DMS 273 treated with DMSO at 0.1 percent for 48 hours (cell line): Measurements from ENCODE around the gene SEMA7A.

Source experiments
- DNase-seq: peaks from one replicate; lab custom pipeline; 2025; lab: John Stamatoyannopoulos, UW

The SEMA7A gene

DNA sequence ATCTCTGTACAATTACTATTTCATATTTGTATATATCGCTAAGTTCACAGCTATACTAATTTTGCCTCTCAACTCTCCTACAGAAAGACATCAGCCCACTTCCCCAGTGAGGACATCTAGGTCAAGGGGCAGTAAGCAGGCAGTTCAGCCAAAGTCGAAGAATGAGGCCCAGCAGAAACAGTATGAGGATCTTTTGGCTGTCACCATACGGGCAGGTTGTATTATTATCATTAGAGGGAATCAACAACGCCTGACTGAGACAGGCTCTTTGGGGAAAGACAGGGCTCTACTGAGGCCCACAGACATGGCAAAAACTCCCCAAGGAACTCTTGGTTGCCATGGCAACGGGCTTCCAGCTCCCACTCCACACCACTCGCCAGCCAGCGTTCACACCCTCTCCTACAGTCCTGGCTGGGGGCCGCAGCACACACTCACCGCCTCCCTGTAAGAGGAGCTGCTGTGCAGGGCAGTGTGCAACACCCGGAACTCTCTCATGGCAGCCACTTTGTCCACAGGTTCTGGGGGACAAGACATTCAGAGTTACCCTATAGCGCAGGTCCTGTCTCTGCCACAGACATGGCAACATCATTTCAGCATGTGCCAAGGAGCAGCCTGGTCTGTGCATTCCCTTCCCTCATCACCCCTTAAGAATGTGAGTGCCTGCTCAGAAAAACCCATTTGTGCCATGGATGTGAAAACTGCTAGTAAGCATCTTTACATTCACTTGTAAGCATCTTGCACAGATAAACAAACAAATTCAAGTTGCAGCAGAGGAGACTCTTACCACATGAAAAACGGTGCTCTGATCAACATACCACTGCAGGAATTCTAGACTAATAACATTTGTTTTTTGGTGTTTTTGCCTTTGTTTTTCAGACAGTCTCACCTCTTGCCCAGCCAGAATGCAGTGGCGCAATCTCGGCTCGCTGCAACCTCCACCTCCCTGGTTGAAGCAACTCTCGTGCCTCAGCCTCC, 18.4 kb upstream of the SEMA7A start:
- no peak for DNase-seq

- DNase-seq: no peak
Measured at GRCh38 chr15:74451322-74451721, 17.6 kb upstream of the SEMA7A start.

DNA sequence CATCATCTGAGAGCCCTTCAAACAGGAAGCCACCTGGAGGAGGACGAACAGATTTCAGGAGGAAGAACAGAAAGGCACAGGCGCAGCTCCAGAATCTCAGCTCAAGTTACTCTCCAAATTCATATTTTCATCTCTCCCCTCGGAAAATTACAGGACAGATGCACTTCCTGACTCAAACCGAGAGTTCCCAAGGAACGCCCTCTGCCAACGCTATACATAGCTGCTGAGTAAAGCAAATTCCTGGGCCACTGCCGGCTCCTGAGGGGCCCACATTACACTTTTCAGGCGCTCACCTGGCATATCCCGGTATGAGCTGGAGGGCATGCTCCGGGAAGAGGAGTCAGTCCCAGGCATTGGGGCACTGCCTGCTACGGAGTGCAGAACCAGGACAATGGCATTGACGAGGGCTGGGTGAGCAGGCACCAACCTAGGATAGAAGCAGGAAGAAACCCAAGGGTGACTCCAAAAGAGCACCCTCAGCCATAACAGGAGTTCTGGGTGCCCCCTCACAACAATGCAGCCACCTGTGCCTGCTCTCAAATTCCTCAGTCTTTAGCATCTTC, 16.0 kb upstream of the SEMA7A start:
- no peak for DNase-seq

GRCh38 chr15:74449095-74449494, 15.3 kb upstream of the SEMA7A start:
- no peak for DNase-seq

GRCh38 chr15:74445816-74446763, 12.3 kb upstream of the SEMA7A start:
- no peak for DNase-seq

GRCh38 chr15:74444106-74445062, 10.6 kb upstream of the SEMA7A start:
- no peak for DNase-seq

DNA sequence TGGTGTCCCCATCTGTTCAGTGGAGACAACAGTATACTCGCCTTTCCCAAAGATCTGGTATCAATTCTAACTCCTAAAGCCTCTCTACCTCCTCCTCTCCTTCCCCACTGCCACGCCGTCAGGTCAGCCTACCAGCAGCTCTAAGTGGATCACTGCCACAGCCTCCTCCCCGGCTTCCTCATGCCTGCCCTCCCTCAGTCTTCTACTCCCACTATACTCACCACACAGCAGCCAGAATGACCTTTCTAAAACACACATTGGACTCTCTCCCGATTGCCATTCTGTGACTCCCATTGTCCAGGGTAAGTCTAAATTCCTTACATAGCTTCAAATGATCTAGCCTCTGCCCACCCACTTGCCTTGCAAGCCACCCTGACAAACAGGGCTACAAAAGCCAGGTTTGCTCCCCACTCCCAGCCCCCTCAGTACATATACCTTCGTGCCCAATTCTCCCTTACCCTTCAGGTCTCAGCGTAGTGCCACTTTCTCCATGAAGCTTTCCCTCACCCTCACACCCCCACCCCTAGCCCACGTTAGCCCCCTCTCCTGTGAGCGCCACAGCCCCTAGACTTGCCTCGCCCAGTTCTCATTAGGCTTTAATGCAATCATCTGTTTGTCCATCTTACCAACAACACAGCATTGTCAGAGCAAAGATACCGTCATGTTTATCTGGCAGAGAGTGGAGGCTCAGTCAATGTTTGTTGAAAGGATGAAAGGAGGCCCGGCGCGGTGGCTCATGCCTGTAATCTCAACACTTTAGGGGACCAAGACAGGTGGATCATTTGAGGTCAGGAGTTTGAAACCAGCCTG, 9.5 kb upstream of the SEMA7A start:
- no peak for DNase-seq

DNA sequence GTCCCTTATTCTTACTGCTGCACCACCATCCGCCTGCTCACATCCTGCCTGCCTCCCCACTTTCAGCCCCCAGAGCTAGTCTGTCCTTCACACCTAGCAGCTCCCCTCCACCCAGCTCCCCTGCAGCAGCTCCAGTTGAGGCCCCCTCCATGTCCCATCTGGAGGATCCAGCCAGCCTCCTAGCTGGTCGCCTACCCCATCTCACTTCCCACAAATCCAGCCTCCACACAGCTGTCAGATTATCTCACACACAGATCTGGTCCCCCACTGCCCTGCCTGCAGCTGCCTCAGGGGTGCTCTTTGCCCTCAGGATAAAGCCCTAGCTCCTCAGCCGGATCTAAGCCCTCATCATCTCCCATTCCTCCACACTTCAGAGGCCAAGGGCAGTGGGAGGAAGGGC, 8.8 kb upstream of the SEMA7A start:
- no peak for DNase-seq

GRCh38 chr15:74442063-74442462, 8.3 kb upstream of the SEMA7A start:
- no peak for DNase-seq

DNA sequence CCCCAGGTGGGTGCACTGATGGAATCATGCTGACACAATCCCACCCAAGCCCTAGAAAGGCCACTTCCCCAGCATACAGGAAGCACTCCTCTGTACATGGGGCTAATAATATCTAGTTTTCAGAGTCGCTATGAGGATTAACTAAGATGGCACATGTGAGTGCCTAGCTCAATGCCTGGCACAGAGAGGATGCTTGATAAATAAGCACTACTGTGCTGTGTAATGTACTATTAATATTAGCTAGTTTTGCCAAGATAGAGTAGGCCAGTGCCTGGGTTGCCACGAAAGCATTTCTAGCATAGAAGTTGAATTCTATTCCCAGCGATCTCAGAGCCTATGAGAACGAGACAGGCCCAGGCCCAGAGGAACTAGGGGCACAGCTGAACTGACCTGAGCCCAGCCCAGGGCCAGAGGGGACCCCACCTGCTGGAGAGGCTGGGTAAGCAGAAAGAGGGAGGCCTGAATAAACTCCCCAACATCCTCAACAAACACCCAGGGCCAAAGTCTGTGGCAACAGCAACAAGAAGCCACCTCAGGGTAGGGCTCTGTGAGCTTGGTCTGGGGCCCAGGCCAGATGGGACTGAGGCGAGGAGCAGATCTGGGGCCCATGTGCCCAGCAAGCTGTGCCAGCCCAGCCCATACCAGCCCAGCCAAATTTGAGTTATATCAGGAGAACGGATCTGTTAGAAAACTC, 7.6 kb upstream of the SEMA7A start:
- no peak for DNase-seq

GRCh38 chr15:74438721-74439316, 5.1 kb upstream of the SEMA7A start:
- no peak for DNase-seq

- DNase-seq: no peak
Measured at GRCh38 chr15:74438206-74438605, 4.4 kb upstream of the SEMA7A start.

GRCh38 chr15:74434263-74435136, 742 bp upstream of the SEMA7A start:
- no peak for DNase-seq

GRCh38 chr15:74432968-74433591, 678 bp downstream of the SEMA7A start:
- DNase-seq: no peak

- no peak for DNase-seq
Measured at GRCh38 chr15:74432271-74432967, 1.3 kb downstream of the SEMA7A start.

- DNase-seq: no peak
Measured at GRCh38 chr15:74431645-74432044, 2.1 kb downstream of the SEMA7A start.

- no peak for DNase-seq
Measured at GRCh38 chr15:74431116-74431515, 2.6 kb downstream of the SEMA7A start.
